Caco-2 (cell line): ENCODE data around the gene LRRC30. TPM values are rescaled to one million over a fixed set of nuclear protein-coding genes. Genes with fewer than 3 reads are reported as not detected.

ENCODE experiments used
- BruUV-seq: library from RNA; stranded (reverse); fragments of 400-500 nt; replicated peaks from 2 replicates; lab custom pipeline; 2021; lab: Mats Ljungman, UMichigan
- CTCF ChIA-PET: fragments of 300-600 bp; sonication (Branson Sonifier 250); formaldehyde crosslinking; loops from one replicate; lab custom pipeline; 2022; ENCODE audit warnings: antibody characterized with exemption; lab: Charles Lee
- POLR2A ChIA-PET: fragments of 300-600 bp; sonication (Branson Sonifier 250); formaldehyde crosslinking; loops from one replicate; lab custom pipeline; 2022; ENCODE audit warnings: antibody characterized with exemption; lab: Charles Lee
- DNase-seq, 2 experiments: peaks; one replicate each; pipeline versions ENCODE4 v3.0.0 to v3.0.0-alpha.2; 2020 to 2022
- H3K27me3 ChIP-seq: replicated peaks from 2 replicates; pipeline ENCODE4 v1.6.0; 2011; ENCODE audit warnings: low read length; ENCODE audit not compliant: control insufficient read depth, insufficient read depth
- H3K36me3 ChIP-seq: 2 replicates; pipeline ENCODE4 v1.5.1; 2011; ENCODE audit warnings: low read length; ENCODE audit not compliant: control insufficient read depth, insufficient read depth
- H3K4me1 ChIP-seq: fragments of 250-450 bp; sonication (Bioruptor Pico); 2 replicates; pipeline ENCODE4 v1.5.1; 2020; ENCODE audit warnings: mild to moderate bottlenecking
- H3K4me3 ChIP-seq: 2 replicates; pipeline ENCODE4 v1.5.1; 2011; ENCODE audit warnings: low read depth, mild to moderate bottlenecking, control low read depth, low read length
- H3K9me3 ChIP-seq: fragments of 250-450 bp; sonication (Bioruptor Pico); 2 replicates; pipeline ENCODE4 v1.5.1; 2020; ENCODE audit warnings: mild to moderate bottlenecking, moderate library complexity
- H3K27ac Mint-ChIP-seq: one replicate; pipeline ENCODE4 v1.8.0; 2022; ENCODE audit warnings: mixed read lengths; ENCODE audit not compliant: unreplicated experiment
- H3K27me3 Mint-ChIP-seq: one replicate; pipeline ENCODE4 v1.8.0; 2022; ENCODE audit warnings: mixed read lengths; ENCODE audit not compliant: insufficient read depth, unreplicated experiment
- H3K36me3 Mint-ChIP-seq: one replicate; pipeline ENCODE4 v1.8.0; 2022; ENCODE audit warnings: mild to moderate bottlenecking, mixed read lengths; ENCODE audit not compliant: insufficient read depth, unreplicated experiment
- H3K4me1 Mint-ChIP-seq: one replicate; pipeline ENCODE4 v1.8.0; 2022; ENCODE audit warnings: low read depth, mixed read lengths; ENCODE audit not compliant: unreplicated experiment
- H3K4me3 Mint-ChIP-seq: one replicate; pipeline ENCODE4 v1.8.0; 2022; ENCODE audit warnings: mild to moderate bottlenecking, moderate library complexity, mixed read lengths; ENCODE audit not compliant: unreplicated experiment
- H3K9me3 Mint-ChIP-seq: one replicate; pipeline ENCODE4 v1.8.0; 2022; ENCODE audit warnings: mixed read lengths; ENCODE audit not compliant: unreplicated experiment
- intact Hi-C: fragments of 100-400 bp; cut with micrococcal nuclease; formaldehyde crosslinking; loops from one replicate; pipeline ENCODE4 v1.10.0; 2022; ENCODE audit not compliant: unreplicated experiment
- total RNA-seq: library from RNA; stranded (reverse); gene quantifications from 2 replicates; pipeline ENCODE4 v1.2.3, GENCODE V29; 2022
- TF ChIP-seq, protein P1 (sequence below), 2 experiments: fragments of 200-600 bp in 1 of 2; IDR thresholded peaks; 1 replicate in 1 of 2; 2 replicates in 1 of 2; pipeline versions ENCODE4 v1.5.1 to v1.8.0; 2011 to 2022; ENCODE audit warnings: antibody characterized with exemption in 1 of 2, control low read depth in 1 of 2, inconsistent platforms in 1 of 2, low read depth in 1 of 2, low read length in 1 of 2, mild to moderate bottlenecking in 1 of 2, moderate library complexity in 1 of 2; ENCODE audit not compliant: insufficient read depth in 1 of 2, severe bottlenecking in 1 of 2, unreplicated experiment in 1 of 2

Gene LRRC30
- total RNA-seq, 1 experiment from 2014 or later = not detected

DNA sequence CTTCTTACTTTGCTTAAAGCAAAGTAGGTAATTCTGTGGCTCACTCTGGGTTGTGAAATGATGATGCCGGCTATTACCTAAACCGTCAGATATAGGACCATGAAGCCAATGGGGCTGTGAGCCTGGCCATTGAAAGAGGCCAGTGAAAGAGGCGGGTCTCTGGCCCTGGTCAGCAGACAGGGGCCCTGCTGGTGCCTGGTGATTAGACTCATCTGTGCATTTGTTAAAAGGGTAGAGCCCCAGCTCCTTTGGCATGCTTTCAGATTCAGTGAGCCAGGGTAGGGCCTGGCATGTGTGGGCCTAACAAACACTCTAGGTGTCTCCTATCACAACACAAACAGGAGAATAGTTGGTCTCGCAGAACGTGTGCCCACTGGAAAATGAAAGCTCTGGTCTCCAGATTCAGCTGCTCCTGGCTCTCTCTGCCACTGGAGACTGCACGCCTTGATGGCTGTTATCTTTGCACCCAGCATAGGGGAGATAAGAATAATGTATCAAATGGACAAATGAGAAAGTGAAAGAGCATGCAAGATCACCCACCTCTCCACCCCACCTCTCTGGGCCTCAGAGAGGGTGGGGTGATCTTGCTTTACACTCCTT, 6.9 kb downstream of the LRRC30 start:
- Mint-ChIP-seq H3K4me3 (no peak overlapping the region), H3K27ac (no peak overlapping the region), H3K9me3 (no peaks in the 10 kb centered on the region), H3K4me1 (peaks cover 6% of the 10 kb centered on the region), H3K27me3 (peaks cover 5% of the 10 kb centered on the region), H3K36me3 (no peaks in the 10 kb centered on the region)
- no TSS peak for BruUV-seq
- intact Hi-C loops = loop anchor here (10.0 kb wide), 1 partner anchor 307 kb away; no protein-coding TSS in a partner anchor
- no peak overlapping the region for H3K4me3 ChIP-seq
- no peaks in the 10 kb centered on the region for H3K36me3 ChIP-seq
- ChIA-PET CTCF (no interaction called here), POLR2A (no interaction called here)
- no peaks in the 10 kb centered on the region; the same call in 1 of the 2 replicates for H3K4me1 ChIP-seq
- no peaks in the 10 kb centered on the region for H3K9me3 ChIP-seq
- H3K27me3 ChIP-seq = no peaks in the 10 kb centered on the region
- DNase-seq = no peak
- TF ChIP-seq, protein P1, sequence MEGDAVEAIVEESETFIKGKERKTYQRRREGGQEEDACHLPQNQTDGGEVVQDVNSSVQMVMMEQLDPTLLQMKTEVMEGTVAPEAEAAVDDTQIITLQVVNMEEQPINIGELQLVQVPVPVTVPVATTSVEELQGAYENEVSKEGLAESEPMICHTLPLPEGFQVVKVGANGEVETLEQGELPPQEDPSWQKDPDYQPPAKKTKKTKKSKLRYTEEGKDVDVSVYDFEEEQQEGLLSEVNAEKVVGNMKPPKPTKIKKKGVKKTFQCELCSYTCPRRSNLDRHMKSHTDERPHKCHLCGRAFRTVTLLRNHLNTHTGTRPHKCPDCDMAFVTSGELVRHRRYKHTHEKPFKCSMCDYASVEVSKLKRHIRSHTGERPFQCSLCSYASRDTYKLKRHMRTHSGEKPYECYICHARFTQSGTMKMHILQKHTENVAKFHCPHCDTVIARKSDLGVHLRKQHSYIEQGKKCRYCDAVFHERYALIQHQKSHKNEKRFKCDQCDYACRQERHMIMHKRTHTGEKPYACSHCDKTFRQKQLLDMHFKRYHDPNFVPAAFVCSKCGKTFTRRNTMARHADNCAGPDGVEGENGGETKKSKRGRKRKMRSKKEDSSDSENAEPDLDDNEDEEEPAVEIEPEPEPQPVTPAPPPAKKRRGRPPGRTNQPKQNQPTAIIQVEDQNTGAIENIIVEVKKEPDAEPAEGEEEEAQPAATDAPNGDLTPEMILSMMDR (IDR thresholded peaks at IDR 0.05; ENCODE audit: insufficient read depth in 1 of 2, low read depth in 1 of 2, low read length in 1 of 2, severe bottlenecking in 1 of 2, unreplicated experiment in 1 of 2) = no peak

- Mint-ChIP-seq H3K27me3 (peaks cover 3% of the 10 kb centered on the region), H3K4me3 (no peak overlapping the region), H3K9me3 (no peaks in the 10 kb centered on the region), H3K36me3 (no peaks in the 10 kb centered on the region), H3K27ac (no peak overlapping the region), H3K4me1 (peaks cover 4% of the 10 kb centered on the region)
- Histone ChIP-seq H3K27me3 (no peaks in the 10 kb centered on the region), H3K4me3 (no peak overlapping the region), H3K9me3 (no peaks in the 10 kb centered on the region), H3K4me1 (no peaks in the 10 kb centered on the region; the same call in 1 of the 2 replicates), H3K36me3 (no peaks in the 10 kb centered on the region)
- DNase-seq = no peak
- ChIA-PET POLR2A (interaction anchor here (0.6 kb wide), 1 partner anchor 10 kb away, joined by 4 read pairs; no protein-coding TSS in a partner anchor), CTCF (no interaction called here)
- TF ChIP-seq, protein P1 (IDR thresholded peaks at IDR 0.05; ENCODE audit: insufficient read depth in 1 of 2, low read depth in 1 of 2, low read length in 1 of 2, severe bottlenecking in 1 of 2, unreplicated experiment in 1 of 2) = no peak
- BruUV-seq = no TSS peak
- intact Hi-C loops = no loop called here
Measured at GRCh38 chr18:7242926-7243325, 12.0 kb downstream of the LRRC30 start.

- Mint-ChIP-seq H3K36me3 (no peaks in the 10 kb centered on the region), H3K4me3 (no peak overlapping the region), H3K4me1 (no peaks in the 10 kb centered on the region), H3K9me3 (no peaks in the 10 kb centered on the region), H3K27ac (no peak overlapping the region), H3K27me3 (peaks cover 5% of the 10 kb centered on the region)
- TF ChIP-seq, protein P1 (IDR thresholded peaks at IDR 0.05; ENCODE audit: insufficient read depth in 1 of 2, low read depth in 1 of 2, low read length in 1 of 2, severe bottlenecking in 1 of 2, unreplicated experiment in 1 of 2) = no peak
- DNase-seq = no peak
- Histone ChIP-seq H3K4me1 (no peaks in the 10 kb centered on the region), H3K9me3 (no peaks in the 10 kb centered on the region), H3K36me3 (no peaks in the 10 kb centered on the region), H3K27me3 (no peaks in the 10 kb centered on the region), H3K4me3 (no peak overlapping the region)
- POLR2A ChIA-PET = no interaction called here
- intact Hi-C loops = no loop called here
- no TSS peak for BruUV-seq
- CTCF ChIA-PET = no interaction called here
Measured at GRCh38 chr18:7248877-7249276, 18.0 kb downstream of the LRRC30 start.
